GM18861 (cell line): ENCODE data around the gene NFIA.

ENCODE experiments used
- ATAC-seq: cut with Tn5 transposase; IDR thresholded peaks from one replicate; pipeline ENCODE4 v1.9.1; 2021; ENCODE audit not compliant: unreplicated experiment

NFIA gene

DNA sequence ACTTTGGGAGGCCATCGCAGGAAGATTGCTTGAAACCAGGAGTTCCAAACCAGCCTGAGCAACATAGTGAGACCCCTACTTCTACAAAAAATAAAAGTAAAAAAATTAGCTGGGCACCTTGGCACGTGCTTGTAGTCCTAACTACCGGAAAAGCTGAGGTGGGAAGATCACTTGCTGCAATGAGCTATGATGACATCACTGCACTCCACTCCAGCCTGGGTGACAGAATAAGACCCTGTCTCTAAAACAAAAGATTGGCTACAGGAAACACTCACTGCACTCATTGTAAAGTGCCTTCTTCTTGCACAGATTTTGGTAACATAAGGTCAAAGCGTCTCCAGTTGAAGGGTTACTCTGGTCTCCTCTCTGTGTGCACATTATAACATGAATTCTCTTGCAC, 336.8 kb downstream of the NFIA start:
- no peak for ATAC-seq

DNA sequence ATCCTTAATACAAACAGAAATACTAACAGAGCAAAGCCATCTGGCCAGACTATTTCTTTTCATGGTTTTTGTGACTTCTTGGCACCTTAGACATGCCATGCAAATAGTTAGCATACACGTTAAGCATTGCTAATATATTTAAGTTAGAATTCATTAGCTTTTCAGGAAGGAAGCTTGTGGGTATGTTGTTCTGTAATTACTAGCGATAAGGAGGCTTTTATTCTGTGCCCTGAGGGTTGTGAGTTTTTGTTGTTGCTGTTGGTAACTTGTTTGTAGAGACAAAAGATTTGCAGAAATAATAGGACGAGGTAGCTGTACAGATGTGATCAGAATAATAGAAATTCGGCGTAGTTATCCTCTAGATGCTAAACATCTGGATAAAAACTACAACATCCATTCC, 337.3 kb downstream of the NFIA start:
- no peak for ATAC-seq

DNA sequence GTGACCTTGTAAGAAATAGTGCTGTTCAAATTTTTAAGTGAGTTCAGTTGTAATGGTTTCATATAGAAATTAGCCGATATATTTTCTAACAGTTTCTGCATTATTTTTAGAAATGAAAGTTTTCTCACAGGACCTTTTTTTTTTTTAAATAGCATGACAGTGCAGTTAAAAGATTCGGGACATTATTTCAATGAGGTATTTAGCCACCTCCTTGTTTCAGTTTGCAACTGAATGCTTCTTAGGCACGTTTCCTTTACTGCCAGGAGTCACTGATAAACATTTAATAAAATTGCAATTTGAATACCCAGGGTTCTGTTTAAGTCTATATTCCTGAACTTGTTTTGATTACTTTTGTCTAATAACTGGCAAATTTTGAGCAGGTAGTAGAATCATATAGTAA, 337.9 kb downstream of the NFIA start:
- no peak for ATAC-seq

DNA sequence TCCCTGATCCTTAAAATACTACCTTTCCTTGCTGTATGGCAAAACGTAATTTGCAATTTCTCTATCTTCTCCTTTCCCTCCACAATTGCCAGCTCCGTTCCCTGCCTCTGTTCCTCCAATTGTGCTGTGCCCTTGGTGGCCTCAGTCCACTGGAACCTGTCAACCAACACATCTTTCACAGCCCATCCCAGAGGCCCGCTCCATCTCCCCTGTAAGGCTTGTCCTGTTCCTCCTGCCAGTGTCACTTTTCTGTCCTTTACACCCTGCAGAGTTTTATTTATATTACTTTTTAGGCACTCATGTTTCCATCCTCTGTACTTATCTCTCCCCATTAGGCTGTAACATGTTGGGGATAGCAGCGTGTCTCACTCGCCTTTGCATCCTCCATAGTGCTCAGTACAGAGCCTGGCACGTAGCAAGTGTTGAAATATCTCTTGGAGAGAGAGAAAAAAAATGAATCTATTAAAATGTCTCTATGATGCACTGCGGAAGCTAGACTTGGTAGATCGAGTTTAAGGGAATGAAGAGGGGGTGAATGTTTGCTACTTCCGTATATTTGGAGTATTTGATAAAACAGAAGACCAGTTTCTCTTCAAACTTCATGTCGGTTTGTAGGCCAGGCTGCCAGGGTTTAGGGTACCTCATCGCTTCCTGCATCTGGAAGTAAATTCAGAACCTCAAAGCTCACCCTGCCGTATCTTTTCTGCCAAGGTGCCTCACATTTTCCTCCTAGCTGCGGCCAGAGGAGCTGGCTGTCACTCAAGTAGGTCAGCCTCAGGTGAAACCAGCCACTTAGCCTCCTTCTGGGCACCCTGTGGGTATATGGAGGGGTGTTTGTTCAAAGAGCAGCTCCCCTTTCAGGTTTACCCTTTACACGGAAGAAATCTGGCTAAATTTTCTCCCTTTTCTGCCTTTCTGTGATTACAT, 338.8 kb downstream of the NFIA start:
- no peak for ATAC-seq

DNA sequence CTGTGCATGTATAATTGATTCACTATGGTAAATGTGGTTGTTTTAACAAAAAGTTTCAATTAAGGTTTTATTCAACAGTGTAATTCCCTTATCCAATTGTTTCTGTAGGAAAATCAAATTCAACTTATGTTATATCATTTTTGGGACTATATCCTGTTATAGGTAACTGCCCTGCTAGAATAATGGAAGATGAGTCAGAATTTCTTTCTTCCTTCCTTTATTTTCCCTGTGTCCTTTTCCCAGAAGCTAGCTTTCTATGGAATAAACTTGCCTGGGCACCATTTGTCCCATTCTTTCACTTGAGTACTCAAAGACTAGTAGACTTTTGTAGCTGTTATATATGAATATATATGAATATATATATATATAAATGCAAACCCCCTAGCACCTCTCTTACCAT, 341.3 kb downstream of the NFIA start:
- ATAC-seq = no peak

DNA sequence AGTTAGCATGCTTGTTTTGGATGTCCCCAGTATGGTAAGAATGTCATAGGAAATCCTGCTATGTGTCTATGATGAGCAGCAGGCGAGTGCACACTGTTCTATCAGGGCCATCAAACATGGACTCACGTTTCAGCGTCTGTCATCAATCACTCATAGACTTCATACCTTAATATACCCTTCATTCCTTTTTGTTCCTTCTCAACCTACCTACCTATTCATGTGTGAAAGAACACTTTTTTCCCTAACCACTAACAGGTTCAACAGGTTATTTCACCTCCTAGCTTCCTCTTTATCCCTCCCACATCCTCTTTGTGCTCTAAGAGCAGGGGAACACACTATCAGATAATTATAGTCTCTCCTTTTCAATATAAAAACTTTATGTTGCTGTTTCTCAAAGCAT, 342.0 kb downstream of the NFIA start:
- ATAC-seq = no peak

DNA sequence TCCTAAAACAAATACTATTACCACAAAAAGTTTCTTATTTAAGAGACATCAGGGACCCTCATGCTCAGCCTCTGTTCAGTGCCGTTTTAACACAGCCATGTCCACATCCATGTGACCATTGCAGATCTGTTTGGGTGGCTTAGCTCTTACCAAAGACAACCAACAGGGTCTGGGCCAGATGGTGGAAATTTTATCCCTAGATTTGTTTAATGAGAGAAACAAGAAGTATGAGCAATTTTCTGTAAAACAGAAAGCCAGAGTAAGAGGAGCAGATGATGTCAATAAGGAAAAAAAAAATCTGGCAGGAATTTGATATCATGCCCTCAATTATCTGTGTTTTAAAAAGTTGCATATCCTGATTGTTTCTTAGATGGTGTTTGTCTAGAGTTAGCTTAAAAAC, 342.7 kb downstream of the NFIA start:
- no peak for ATAC-seq

DNA sequence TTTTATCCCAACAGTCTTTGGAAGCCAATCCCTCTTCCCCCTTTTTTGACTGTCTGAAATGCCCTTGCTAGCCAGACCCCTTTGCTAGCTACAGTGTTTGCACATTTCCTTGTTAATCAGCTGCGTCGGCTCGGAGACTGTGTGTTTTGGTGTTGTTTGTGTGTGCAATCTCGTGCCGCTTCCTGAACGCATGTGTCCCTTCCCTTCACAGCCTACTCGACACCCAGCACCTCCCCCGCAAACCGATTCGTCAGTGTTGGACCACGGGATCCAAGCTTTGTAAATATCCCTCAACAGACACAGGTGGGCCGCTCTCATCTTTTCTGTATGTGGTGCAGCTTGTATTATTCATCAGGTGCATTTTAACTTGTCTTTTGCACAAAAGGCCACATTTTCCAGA, 343.9 kb downstream of the NFIA start:
- no peak for ATAC-seq

DNA sequence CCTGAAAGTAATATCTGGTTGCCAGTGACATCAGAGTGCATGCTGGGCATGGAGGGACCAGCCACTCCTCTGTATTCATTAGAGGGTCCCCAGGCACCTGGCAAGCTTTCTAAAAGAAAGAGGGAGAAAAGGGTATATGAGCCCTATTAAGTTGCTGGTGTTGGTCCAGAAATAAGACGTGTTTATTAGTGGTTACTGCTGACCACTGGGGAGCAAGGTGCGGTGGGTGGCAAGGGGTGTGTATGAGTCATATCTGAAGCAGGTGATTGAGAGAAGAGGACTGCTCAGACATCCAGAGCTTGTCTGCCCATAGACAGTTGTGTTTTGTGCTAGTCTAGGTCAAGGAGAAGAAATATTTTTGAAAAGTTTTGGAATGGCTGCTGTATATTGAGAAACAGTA, 344.5 kb downstream of the NFIA start:
- no peak for ATAC-seq

DNA sequence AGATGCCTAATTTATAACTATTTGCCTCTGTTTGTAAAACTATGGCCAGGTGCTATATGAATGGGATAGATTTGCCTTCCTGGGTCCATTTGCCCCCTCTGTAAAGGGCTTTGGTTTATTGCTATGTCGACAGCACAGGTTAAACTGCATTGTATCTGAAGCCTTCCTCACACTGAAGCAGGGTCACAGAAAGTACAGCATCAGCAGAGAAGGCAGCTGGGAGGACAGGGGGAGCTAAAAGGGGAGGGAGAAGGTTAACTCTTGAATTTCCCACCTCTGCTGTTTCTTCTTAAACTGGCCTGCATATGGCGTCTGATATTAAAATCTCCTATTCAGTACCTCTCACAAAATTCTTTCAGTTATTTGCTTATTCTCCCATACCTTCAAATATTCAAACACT, 345.1 kb downstream of the NFIA start:
- ATAC-seq = no peak

DNA sequence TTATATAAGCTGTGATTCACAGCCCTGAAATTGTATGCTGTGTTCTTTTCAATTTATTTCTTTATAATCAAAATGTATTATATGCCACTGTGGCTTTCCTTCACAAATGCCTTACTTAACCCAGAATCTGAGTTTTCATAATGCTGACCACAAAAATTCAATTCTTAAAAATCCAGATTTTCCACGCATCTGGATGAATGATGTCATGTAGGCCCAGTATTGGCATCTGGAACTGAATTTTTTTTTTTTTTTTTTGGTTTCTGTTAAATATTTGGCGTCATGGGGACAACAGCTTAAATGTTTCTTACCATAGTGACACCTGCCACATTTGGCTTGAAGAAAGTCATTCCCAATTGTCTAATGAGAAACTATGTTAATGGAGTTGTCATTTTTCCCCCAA, 345.8 kb downstream of the NFIA start:
- no peak for ATAC-seq

DNA sequence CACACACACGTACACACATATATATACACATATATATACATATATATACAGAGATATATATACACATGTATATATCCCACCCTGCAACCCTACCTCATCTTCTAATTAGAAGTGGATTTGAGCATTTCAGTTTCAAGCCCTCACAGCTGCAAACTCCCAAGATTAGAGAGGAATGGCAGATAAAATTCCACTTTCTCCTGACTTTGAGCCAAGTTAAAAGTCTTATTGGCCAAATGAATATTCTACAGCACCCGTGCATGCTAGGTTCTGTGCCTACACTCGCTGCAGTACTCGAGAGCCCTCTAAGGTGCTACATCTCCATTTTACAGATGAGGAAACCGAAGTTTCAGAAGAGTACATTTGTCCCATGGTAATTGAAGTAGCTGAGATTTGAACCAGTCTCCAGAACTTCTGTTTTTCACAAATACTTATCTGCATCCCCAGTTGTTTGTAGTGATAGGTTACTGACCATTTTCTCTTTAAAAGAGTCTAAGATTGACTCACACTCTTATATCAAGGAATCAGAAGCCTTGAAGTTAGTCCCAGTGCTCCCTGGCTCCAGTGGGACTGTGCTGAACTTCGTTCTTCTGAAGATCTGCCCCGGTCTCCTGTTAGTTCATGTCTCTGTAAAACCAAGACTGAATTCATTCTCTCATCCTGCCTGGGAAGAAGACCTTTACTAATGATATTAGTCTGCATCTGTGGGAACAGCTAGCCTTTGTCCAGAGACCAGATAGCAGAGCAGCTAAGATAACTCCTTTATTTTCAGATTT, 350.4 kb downstream of the NFIA start:
- ATAC-seq = no peak

DNA sequence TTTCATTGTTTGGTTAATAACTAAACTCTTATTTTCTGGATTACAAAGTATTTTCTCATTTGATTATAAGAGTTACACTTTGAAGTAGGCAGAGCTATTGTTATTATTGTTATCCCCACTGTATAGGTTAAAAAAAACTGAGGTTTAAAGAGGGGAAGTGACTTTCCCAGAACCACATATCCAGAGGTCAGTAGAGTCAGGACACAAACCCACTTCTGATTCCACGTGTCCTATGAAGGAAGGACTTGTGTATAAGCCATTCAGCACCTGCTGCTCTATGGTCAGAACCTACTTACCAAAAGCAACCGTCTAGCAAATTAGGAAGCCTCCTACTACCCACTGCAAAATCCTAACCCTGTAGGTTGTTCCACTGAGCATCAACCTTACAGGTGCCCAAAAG, 351.3 kb downstream of the NFIA start:
- ATAC-seq = no peak

DNA sequence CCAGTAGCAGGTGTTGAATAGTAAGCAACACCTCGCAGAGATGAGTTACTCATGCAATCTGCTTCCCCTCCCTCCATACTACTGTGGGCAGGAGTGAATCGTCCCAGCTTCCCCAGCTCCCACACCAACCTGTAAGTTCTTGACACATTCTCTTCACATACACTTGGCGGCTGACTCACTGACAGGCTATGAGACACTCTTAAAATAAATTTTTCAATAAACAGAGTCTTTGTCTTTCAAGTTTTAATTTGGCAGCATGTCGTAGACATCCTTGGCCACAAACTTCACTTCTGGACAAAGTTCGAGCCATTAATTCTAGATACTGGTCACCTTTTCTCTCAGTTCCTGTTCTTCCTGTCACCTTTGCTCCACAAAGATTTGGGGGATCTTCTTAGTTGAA, 351.9 kb downstream of the NFIA start:
- no peak for ATAC-seq

DNA sequence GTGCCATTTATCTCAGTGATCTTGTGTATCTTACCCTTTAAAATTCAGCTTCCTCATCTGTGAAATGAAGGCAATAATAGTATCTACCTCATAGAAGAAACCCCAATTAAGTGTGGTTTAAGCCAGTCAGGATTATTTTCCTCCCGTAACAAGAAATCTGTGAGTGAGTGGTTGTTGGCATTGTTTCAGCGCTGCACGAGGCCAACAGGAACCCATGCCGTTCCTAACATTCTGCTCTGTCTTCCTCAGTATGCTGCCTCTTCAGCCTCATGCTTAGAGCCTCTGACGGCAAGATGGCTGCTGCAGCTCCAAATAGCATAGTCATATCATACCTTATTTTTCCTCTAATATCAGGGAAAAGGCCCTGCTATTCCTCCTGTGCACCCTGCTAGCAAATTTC, 352.9 kb downstream of the NFIA start:
- no peak for ATAC-seq

DNA sequence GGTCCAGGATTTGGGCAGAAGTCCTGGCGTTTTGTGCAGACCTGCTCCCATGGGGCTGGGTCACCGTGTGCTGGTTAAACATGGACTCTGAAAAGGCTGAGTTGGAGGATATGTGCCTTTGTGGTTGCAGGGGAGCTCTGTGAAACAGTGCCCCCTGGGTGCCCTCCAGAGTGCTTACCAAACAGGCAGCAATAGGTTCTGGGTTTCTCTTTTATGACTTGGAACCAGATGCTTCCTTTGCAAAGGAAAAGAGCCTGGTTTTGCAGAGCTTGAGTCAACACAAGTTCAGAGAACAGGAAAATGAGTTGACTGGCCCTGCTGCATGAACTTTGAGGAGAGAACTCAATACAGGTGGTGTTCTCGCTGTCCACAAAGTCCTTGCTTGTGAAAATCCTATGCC, 353.7 kb downstream of the NFIA start:
- ATAC-seq = no peak

DNA sequence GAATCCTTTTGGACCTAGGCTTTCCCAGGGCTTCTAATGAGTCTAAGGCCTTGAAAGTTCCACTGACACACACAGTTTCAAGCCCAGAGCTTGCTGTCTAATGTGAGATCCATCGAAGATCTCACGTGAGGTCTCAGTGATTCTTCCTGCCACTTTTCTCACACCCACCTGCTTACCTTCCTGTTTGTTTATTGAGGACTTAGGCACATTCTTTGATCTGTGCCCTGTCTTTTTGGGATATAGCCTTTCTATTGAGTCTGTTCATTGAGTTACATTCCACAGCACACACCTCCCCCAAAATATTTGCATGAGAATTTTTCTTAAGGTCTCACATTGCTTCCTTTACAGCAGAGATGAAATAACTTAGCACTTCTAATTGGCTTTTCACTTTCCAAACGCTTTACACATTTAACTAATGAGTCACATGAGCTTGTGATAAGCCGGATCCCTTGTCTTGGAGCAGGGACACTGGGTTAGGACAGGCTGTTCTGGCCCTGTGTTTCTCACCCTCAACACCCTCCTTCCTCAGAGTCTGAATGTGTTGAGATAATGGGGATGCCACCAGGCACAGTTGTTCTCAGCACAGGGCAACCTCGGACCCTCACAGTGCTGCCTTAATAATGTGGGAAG, 354.2 kb downstream of the NFIA start:
- no peak for ATAC-seq

DNA sequence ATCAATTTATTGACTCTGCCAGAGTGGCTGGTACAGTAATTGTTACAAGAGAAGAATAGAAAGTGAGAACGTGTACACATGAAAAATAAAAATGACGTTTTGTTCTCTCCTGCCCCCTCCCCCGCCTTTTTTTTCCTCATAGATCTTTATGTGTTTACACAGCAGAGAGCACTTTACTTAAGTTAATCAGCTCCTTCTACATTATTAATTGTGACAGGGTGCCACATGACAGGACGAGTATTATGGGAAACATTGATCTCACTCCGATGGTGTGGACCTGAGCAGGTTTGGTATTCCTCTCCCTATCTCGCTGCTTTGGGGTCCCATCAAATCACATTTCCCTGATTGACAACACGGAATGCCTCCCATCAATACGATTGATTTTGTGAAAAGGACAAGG, 356.9 kb downstream of the NFIA start:
- no peak for ATAC-seq

DNA sequence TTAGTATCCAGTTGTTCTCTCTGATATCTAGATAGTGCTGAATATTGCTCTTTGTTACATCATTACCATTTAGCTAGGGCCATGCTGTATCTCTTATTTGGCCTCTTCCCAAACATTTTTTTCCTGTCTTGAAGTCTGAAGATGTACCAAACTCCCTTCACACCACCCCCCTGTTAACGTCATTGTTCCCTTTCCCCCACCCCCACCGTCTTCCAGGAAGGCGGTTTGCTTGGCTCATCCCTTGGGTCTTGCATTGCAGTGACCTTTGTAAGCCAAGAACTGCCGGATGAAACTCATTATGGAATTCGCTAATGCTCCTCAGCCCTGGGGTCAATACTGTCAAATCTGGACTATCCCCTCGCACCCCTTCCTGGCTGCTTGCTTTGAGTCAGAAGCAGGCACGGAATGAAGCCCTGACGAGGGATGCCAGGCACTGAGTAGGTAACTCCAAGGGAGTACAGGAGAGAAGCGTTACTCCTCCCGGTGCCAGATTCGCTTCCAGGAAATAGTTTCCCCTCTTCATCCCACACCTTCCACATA, 359.4 kb downstream of the NFIA start:
- ATAC-seq = no peak

DNA sequence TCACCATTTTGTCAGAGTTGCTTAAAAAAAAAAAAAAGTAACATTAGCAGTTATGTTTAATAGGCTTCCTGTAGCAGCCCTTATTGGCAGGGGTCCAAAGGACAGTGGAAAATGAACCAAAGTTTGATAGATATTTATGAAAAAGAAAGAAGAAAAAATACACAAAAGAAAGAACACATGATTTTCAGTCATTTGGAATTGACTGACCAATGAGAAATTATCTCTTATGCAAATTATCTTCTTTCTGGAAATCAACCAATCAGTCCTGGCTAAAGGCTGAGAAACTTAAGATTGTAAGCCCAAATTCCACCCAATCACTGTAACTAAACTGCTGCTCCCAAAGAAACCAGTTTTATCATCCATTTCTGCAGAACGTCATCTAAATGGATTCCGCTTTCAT, 360.2 kb downstream of the NFIA start:
- no peak for ATAC-seq

DNA sequence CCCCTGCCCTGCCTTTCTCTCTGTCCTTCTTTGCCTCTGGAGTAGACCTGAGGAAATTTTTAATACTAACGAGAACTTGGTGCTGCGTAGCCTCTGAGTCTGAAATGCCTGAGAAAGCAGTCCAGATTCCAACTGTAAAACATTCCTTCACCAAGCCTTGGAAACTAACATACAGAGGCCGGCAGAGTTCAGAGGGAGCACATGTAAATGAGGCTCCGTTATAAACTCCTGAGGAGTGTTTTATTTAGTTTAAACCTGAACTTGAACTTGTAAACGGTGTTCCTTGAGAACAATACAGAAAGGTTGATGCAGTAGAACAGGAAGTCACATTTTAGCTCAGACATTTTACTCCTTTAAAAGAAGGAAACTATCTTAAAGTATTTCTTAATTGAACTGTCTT, 361.9 kb downstream of the NFIA start:
- ATAC-seq = no peak
